ENCODE data around the gene UNC13A. TPM values are rescaled to one million over a fixed set of nuclear protein-coding genes. Genes with fewer than 3 reads are reported as not detected.

Gene UNC13A
- total RNA-seq, 6 experiments from 2014 or later = 0.02 TPM; not detected in 5

DNA sequence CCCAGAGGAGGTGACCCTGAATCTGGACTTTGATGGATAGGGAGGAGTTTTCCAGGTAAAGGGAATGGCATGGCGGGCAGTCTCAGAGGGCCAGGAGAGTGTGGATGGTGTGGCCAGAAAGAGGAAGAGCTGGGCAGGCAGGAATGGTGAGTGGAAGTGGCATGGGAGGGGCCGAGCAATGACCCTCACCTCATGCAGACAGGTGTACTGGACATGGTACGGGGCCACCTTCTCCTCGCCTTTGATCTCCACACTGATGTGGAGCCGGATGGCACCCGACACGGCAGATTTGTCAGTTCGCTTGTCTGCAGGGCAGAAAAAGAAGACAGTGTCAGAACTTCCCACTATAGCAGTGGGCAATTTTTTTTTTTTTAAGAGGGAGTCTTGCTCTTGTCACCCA, 45.5 kb downstream of the UNC13A start:
- DNase-seq (no peak), ATAC-seq (no peak)
- no peaks in the 10 kb centered on the region for H3K9me3 ChIP-seq
- no peak overlapping the region for H3K27ac ChIP-seq
- no peak overlapping the region for H3K4me3 ChIP-seq
- H3K4me1 ChIP-seq = no peaks in the 10 kb centered on the region
- 100% methylated on average over 1 of the region's 8 CpGs for WGBS (ENCODE audit: insufficient coverage, low coverage, low lambda C conversion rate, missing lambda C conversion rate)
- TF ChIP-seq CTCF (IDR thresholded peaks at IDR 0.05) (no peak), POLR2A (IDR thresholded peaks at IDR 0.05) (no peak)
- H3K27me3 ChIP-seq = no peaks in the 10 kb centered on the region
- H3K36me3 ChIP-seq = no peaks in the 10 kb centered on the region
- intact Hi-C loops (cut with DNase I) = no loop called here

GRCh38 chr19:17641846-17642245, 46.3 kb downstream of the UNC13A start:
- Histone ChIP-seq H3K27ac (no peak overlapping the region), H3K27me3 (no peaks in the 10 kb centered on the region), H3K36me3 (no peaks in the 10 kb centered on the region), H3K4me1 (no peaks in the 10 kb centered on the region), H3K9me3 (no peaks in the 10 kb centered on the region), H3K4me3 (no peak overlapping the region)
- ATAC-seq = no peak
- WGBS (ENCODE audit: insufficient coverage, low coverage, low lambda C conversion rate, missing lambda C conversion rate) = 14% methylated on average over 1 of the region's 1 CpG
- TF ChIP-seq POLR2A (IDR thresholded peaks at IDR 0.05) = no peak
- no peak for DNase-seq
- intact Hi-C loops (cut with DNase I) = no loop called here

DNA sequence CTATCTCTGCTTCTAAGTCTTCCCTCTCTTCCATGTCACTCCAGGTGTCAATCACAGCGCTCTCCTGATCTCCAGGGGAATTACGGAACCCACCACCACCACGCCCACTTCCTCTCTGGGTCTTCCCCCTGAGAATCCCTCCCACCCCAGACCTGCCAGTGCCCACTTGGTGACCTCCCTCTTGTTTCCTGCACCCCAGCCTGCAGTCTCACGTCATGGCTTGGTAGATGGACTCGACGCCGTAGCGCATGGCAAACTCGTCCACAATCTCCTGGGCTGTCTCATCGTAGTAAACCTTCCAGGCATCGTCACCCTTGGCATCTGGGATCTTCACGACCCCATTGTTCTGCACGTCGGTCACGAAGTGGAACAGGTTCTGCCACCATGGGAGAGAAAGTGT, 47.0 kb downstream of the UNC13A start:
- Histone ChIP-seq H3K27me3 (no peaks in the 10 kb centered on the region), H3K4me3 (no peak overlapping the region), H3K9me3 (no peaks in the 10 kb centered on the region), H3K36me3 (no peaks in the 10 kb centered on the region), H3K27ac (no peak overlapping the region), H3K4me1 (no peaks in the 10 kb centered on the region)
- 61% methylated on average over 13 of the region's 15 CpGs for WGBS (ENCODE audit: insufficient coverage, low coverage, low lambda C conversion rate, missing lambda C conversion rate)
- no peak for ATAC-seq
- DNase-seq = no peak
- intact Hi-C loops (cut with DNase I) = no loop called here
- TF ChIP-seq CTCF (IDR thresholded peaks at IDR 0.05) (no peak), POLR2A (IDR thresholded peaks at IDR 0.05) (no peak)

DNA sequence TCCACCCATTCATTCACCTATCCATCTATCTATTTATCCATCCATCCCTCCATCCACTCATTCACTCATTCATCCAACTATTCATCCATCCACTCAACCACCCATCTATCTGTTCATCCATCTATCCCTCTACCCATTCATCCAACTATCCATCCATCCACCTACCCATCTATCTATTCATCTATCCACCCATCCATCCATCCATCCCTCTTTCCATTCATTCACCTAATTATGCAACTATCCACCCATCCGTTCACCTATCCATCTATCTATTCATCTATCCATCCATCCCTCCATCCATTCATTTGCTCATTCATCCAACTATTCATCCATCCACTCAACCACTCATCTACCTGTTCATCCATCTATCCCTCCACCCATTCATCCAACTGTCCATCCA, 54.5 kb downstream of the UNC13A start:
- TF ChIP-seq CTCF (IDR thresholded peaks at IDR 0.05) (no peak), POLR2A (IDR thresholded peaks at IDR 0.05) (no peak)
- Histone ChIP-seq H3K9me3 (no peaks in the 10 kb centered on the region), H3K4me1 (no peaks in the 10 kb centered on the region), H3K27ac (no peak overlapping the region), H3K36me3 (no peaks in the 10 kb centered on the region), H3K4me3 (no peak overlapping the region), H3K27me3 (no peaks in the 10 kb centered on the region)
- DNase-seq (no peak), ATAC-seq (no peak)
- intact Hi-C loops (cut with DNase I) = no loop called here
- 70% methylated on average over 1 of the region's 1 CpG for WGBS (ENCODE audit: insufficient coverage, low coverage, low lambda C conversion rate, missing lambda C conversion rate)

GRCh38 chr19:17632577-17632976, 55.6 kb downstream of the UNC13A start:
- no peak for ATAC-seq
- no CpG with 5 or more reads among the region's 9 CpGs for WGBS (ENCODE audit: insufficient coverage, low coverage, low lambda C conversion rate, missing lambda C conversion rate)
- TF ChIP-seq POLR2A (IDR thresholded peaks at IDR 0.05) (no peak), CTCF (IDR thresholded peaks at IDR 0.05) (no peak)
- no peaks in the 10 kb centered on the region for H3K36me3 ChIP-seq
- DNase-seq = no peak
- H3K9me3 ChIP-seq = no peaks in the 10 kb centered on the region
- H3K4me3 ChIP-seq = no peak overlapping the region
- no peaks in the 10 kb centered on the region for H3K27me3 ChIP-seq
- H3K4me1 ChIP-seq = no peaks in the 10 kb centered on the region
- intact Hi-C loops (cut with DNase I) = no loop called here
- H3K27ac ChIP-seq = no peak overlapping the region
